Measurements from ENCODE around the gene PACS2.

PACS2 gene

GRCh38 chr14:105420974-105421674 lies 106.6 kb downstream of the PACS2 start:
- Histone ChIP-seq H3K27ac (ENCODE audit: low read length, poor library complexity, severe bottlenecking) (no peak overlapping the region), H4K8ac (ENCODE audit: low read length) (peak overlapping the region; percentile 55), H2BK12ac (ENCODE audit: low read length in 2 of 2) (no peak overlapping the region), H3K14ac (ENCODE audit: low read length in 2 of 2) (peak overlapping the region in 1 of 2 experiments; percentile 71), H3K23ac (ENCODE audit: low read length in 2 of 2) (peak overlapping the region in 1 of 2 experiments; percentile 6), H3K36me3 (ENCODE audit: control insufficient read depth in 1 of 2, insufficient read depth in 2 of 2, low read depth in 1 of 2, low read length in 2 of 2) (peaks cover 3 to 37% of the 10 kb centered on the region in 2 experiments), H2BK120ac (ENCODE audit: low read depth, low read length) (no peak overlapping the region), H3K9me3 (ENCODE audit: control insufficient read depth, low read length) (no peaks in the 10 kb centered on the region), H3K27me3 (ENCODE audit: control insufficient read depth in 1 of 2, insufficient read depth in 1 of 2, low read length in 2 of 2) (no peaks in the 10 kb centered on the region), H2BK5ac (ENCODE audit: low read depth, low read length, poor library complexity, severe bottlenecking) (no peak overlapping the region), H3K4me1 (ENCODE audit: control insufficient read depth, insufficient read depth, low read depth, low read length) (peaks cover 32% of the 10 kb centered on the region), H3K18ac (ENCODE audit: low read depth in 1 of 2, low read length in 2 of 2) (peak overlapping the region; percentile 9 to 67), H2AK5ac (ENCODE audit: low read length, severe bottlenecking) (peak overlapping the region; percentile 44), H4K91ac (ENCODE audit: low read length) (peak overlapping the region; percentile 2), H2BK15ac (ENCODE audit: low read depth, poor library complexity, severe bottlenecking) (peak overlapping the region; percentile 5), H3K4me2 (ENCODE audit: low read length, poor library complexity, severe bottlenecking) (peak overlapping the region; percentile 72), H3K9ac (ENCODE audit: low read length) (peak overlapping the region; percentile 88), H2AFZ (ENCODE audit: low read depth, low read length) (no peak overlapping the region), H3K79me1 (replicated peaks; ENCODE audit: low read length, poor library complexity, severe bottlenecking) (peaks cover 9% of the 10 kb centered on the region), H3K4ac (ENCODE audit: low read depth in 1 of 2, low read length in 2 of 2) (peak overlapping the region in 1 of 2 experiments; percentile 57), H3K4me3 (ENCODE audit: insufficient read depth in 1 of 2, low read depth in 1 of 2, low read length in 2 of 2) (peak overlapping the region; percentile 70 to 89)
- no peak for DNase-seq
- WGBS: 61% methylated on average over 22 of the region's 23 CpGs

- H2AK5ac ChIP-seq (ENCODE audit: low read length, severe bottlenecking): peak overlapping the region; percentile 44
- H3K9me3 ChIP-seq (ENCODE audit: control insufficient read depth, low read length): no peaks in the 10 kb centered on the region
- peak overlapping the region; percentile 69 for H4K8ac ChIP-seq (ENCODE audit: low read length)
- H2BK120ac ChIP-seq (ENCODE audit: low read depth, low read length): no peak overlapping the region
- H3K27ac ChIP-seq (ENCODE audit: low read length, poor library complexity, severe bottlenecking): no peak overlapping the region
- WGBS: 93% methylated on average over 27 of the region's 32 CpGs
- H2BK5ac ChIP-seq (ENCODE audit: low read depth, low read length, poor library complexity, severe bottlenecking): no peak overlapping the region
- peak overlapping the region in 1 of 2 experiments; percentile 89 for H3K4me3 ChIP-seq (ENCODE audit: insufficient read depth in 1 of 2, low read depth in 1 of 2, low read length in 2 of 2)
- H3K9ac ChIP-seq (ENCODE audit: low read length): peak overlapping the region; percentile 88
- H3K4me2 ChIP-seq (ENCODE audit: low read length, poor library complexity, severe bottlenecking): peak overlapping the region; percentile 43
- no peak overlapping the region for H3K18ac ChIP-seq (ENCODE audit: low read depth in 1 of 2, low read length in 2 of 2)
- no peak overlapping the region for H2BK15ac ChIP-seq (ENCODE audit: low read depth, poor library complexity, severe bottlenecking)
- H3K79me1 ChIP-seq (replicated peaks; ENCODE audit: low read length, poor library complexity, severe bottlenecking): peaks cover 12% of the 10 kb centered on the region
- peaks cover 9 to 45% of the 10 kb centered on the region in 2 experiments for H3K36me3 ChIP-seq (ENCODE audit: control insufficient read depth in 1 of 2, insufficient read depth in 2 of 2, low read depth in 1 of 2, low read length in 2 of 2)
- H3K27me3 ChIP-seq (ENCODE audit: control insufficient read depth in 1 of 2, insufficient read depth in 1 of 2, low read length in 2 of 2): no peaks in the 10 kb centered on the region
- no peak for DNase-seq
- no peak overlapping the region for H2BK12ac ChIP-seq (ENCODE audit: low read length in 2 of 2)
- no peak overlapping the region for H2AFZ ChIP-seq (ENCODE audit: low read depth, low read length)
- H3K4me1 ChIP-seq (ENCODE audit: control insufficient read depth, insufficient read depth, low read depth, low read length): peaks cover 32% of the 10 kb centered on the region
- peak overlapping the region; percentile 2 for H4K91ac ChIP-seq (ENCODE audit: low read length)
- H3K23ac ChIP-seq (ENCODE audit: low read length in 2 of 2): peak overlapping the region in 1 of 2 experiments; percentile 70
- peak overlapping the region in 1 of 2 experiments; percentile 71 for H3K14ac ChIP-seq (ENCODE audit: low read length in 2 of 2)
- peak overlapping the region in 1 of 2 experiments; percentile 57 for H3K4ac ChIP-seq (ENCODE audit: low read depth in 1 of 2, low read length in 2 of 2)
Measured at GRCh38 chr14:105421723-105422615, 107.4 kb downstream of the PACS2 start.

- H2AFZ ChIP-seq (ENCODE audit: low read depth, low read length): no peak overlapping the region
- no peaks in the 10 kb centered on the region for H3K27me3 ChIP-seq (ENCODE audit: control insufficient read depth in 1 of 2, insufficient read depth in 1 of 2, low read length in 2 of 2)
- no peak overlapping the region for H3K4me2 ChIP-seq (ENCODE audit: low read length, poor library complexity, severe bottlenecking)
- no peak overlapping the region for H2BK15ac ChIP-seq (ENCODE audit: low read depth, poor library complexity, severe bottlenecking)
- peaks cover 15 to 52% of the 10 kb centered on the region in 2 experiments for H3K36me3 ChIP-seq (ENCODE audit: control insufficient read depth in 1 of 2, insufficient read depth in 2 of 2, low read depth in 1 of 2, low read length in 2 of 2)
- H3K14ac ChIP-seq (ENCODE audit: low read length in 2 of 2): no peak overlapping the region
- H4K8ac ChIP-seq (ENCODE audit: low read length): no peak overlapping the region
- no peaks in the 10 kb centered on the region for H3K9me3 ChIP-seq (ENCODE audit: control insufficient read depth, low read length)
- WGBS: 89% methylated on average over 21 of the region's 21 CpGs
- no peak overlapping the region for H3K18ac ChIP-seq (ENCODE audit: low read depth in 1 of 2, low read length in 2 of 2)
- no peak overlapping the region for H3K9ac ChIP-seq (ENCODE audit: low read length)
- DNase-seq: no peak
- peaks cover 12% of the 10 kb centered on the region for H3K79me1 ChIP-seq (replicated peaks; ENCODE audit: low read length, poor library complexity, severe bottlenecking)
- no peak overlapping the region for H2BK5ac ChIP-seq (ENCODE audit: low read depth, low read length, poor library complexity, severe bottlenecking)
- H2BK120ac ChIP-seq (ENCODE audit: low read depth, low read length): no peak overlapping the region
- H2AK5ac ChIP-seq (ENCODE audit: low read length, severe bottlenecking): no peak overlapping the region
- H3K23ac ChIP-seq (ENCODE audit: low read length in 2 of 2): no peak overlapping the region
- peaks cover 32% of the 10 kb centered on the region for H3K4me1 ChIP-seq (ENCODE audit: control insufficient read depth, insufficient read depth, low read depth, low read length)
- H4K91ac ChIP-seq (ENCODE audit: low read length): no peak overlapping the region
- no peak overlapping the region for H3K4me3 ChIP-seq (ENCODE audit: insufficient read depth in 1 of 2, low read depth in 1 of 2, low read length in 2 of 2)
- H2BK12ac ChIP-seq (ENCODE audit: low read length in 2 of 2): no peak overlapping the region
- H3K4ac ChIP-seq (ENCODE audit: low read depth in 1 of 2, low read length in 2 of 2): no peak overlapping the region
- H3K27ac ChIP-seq (ENCODE audit: low read length, poor library complexity, severe bottlenecking): no peak overlapping the region
Measured at GRCh38 chr14:105422695-105423487, 108.3 kb downstream of the PACS2 start.

Measured in mesenchymal stem cell (in vitro differentiated cells and primary cell).